Neutrophil (primary cell): ENCODE measurements around the gene PALLD.
A peak's percentile ranks its signal among the peaks of the same experiment; 100 is the strongest.
"Not testable (repeated sequence)": the region's sequence is repeated elsewhere in the genome, so short reads cannot be mapped to it uniquely, and the experiment has no call there.

Source experiments
- H3K27ac ChIP-seq: fragments of 200-600 bp; sonication (generic); 2 replicates; pipeline ENCODE4 v1.5.1; 2016; ENCODE audit warnings: mild to moderate bottlenecking, moderate library complexity
- H3K27me3 ChIP-seq: fragments of 200-600 bp; sonication (generic); 2 replicates; pipeline ENCODE4 v1.6.0; 2016; ENCODE audit warnings: mild to moderate bottlenecking
- H3K36me3 ChIP-seq: fragments of 200-600 bp; sonication (generic); 2 replicates; pipeline ENCODE4 v1.5.1; 2017
- H3K4me1 ChIP-seq, 2 experiments: fragments of 200-600 bp in 1 of 2; sonication (generic) in 1 of 2; 1 replicate in 1 of 2; 2 replicates in 1 of 2; pipeline versions ENCODE4 v1.5.1 to v1.6.1; 2013 to 2016; ENCODE audit warnings: low read depth in 1 of 2, low read length in 1 of 2, mild to moderate bottlenecking in 1 of 2, moderate library complexity in 1 of 2; ENCODE audit not compliant: control insufficient read depth in 1 of 2, insufficient read depth in 1 of 2
- H3K4me3 ChIP-seq, 2 experiments: fragments of 200-600 bp in 1 of 2; sonication (generic) in 1 of 2; 1 replicate in 1 of 2; 2 replicates in 1 of 2; pipeline ENCODE4 v1.5.1; 2013 to 2016; ENCODE audit warnings: low read depth in 1 of 2, low read length in 1 of 2, mild to moderate bottlenecking in 1 of 2, moderate library complexity in 1 of 2
- H3K9me3 ChIP-seq: fragments of 200-600 bp; sonication (generic); 2 replicates; pipeline ENCODE4 v1.5.1; 2016
- TF ChIP-seq, protein P1 (sequence below): fragments of 200-600 bp; sonication (generic); IDR thresholded peaks from 2 replicates; pipeline ENCODE4 v1.5.1; 2016; ENCODE audit warnings: antibody characterized with exemption

PALLD gene

DNA sequence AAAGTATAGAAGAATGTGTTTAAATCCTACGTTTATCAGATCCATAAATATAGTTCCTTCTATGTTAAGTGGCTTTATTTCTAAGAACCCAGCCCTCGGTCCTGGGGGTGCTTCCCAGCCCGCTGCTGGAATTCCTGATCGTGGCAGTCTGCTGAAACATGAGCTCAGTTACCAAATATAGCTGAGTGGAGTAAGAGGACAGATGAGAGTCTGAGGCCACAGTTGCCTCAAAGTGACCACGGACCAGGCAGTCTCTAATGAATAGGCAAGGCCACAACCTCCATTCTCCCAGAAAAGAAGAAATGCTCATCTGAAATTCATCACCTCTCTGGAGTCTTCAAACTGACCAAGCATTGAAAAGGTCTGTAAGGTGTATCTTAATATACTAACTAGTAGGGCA, at the start of gene PALLD:
TSS of gene PALLD (plus strand) at position 219 of the 400 bp plus-strand sequence.
- H3K4me1 ChIP-seq: no peaks in the 10 kb centered on the region
- H3K27ac ChIP-seq: no peak within 1 kb of the TSS
- no peaks in the 10 kb centered on the region for H3K9me3 ChIP-seq
- no peaks in the 10 kb centered on the region for H3K27me3 ChIP-seq
- TF ChIP-seq, protein P1, sequence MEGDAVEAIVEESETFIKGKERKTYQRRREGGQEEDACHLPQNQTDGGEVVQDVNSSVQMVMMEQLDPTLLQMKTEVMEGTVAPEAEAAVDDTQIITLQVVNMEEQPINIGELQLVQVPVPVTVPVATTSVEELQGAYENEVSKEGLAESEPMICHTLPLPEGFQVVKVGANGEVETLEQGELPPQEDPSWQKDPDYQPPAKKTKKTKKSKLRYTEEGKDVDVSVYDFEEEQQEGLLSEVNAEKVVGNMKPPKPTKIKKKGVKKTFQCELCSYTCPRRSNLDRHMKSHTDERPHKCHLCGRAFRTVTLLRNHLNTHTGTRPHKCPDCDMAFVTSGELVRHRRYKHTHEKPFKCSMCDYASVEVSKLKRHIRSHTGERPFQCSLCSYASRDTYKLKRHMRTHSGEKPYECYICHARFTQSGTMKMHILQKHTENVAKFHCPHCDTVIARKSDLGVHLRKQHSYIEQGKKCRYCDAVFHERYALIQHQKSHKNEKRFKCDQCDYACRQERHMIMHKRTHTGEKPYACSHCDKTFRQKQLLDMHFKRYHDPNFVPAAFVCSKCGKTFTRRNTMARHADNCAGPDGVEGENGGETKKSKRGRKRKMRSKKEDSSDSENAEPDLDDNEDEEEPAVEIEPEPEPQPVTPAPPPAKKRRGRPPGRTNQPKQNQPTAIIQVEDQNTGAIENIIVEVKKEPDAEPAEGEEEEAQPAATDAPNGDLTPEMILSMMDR: no peak
- H3K4me3 ChIP-seq: no peak within 1 kb of the TSS
- H3K36me3 ChIP-seq: no peaks in the 10 kb centered on the region

DNA sequence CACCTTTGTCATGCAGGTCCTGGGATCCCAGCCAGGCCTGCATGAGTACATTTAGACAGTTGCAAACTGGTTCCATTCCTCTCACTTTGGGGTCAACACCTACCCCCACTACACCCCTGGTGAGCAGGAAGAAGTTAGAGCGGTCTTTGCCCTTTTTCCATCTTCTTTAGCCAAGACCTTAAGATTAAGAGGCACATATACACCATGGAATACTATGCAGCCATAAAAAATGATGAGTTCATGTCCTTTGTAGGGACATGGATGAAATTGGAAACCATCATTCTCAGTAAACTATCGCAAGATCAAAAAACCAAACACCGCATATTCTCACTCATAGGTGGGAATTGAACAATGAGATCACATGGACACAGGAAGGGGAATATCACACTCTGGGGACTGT, 47.8 kb upstream of the PALLD start:
- peaks cover 58% of the 10 kb centered on the region for H3K36me3 ChIP-seq
- H3K27ac ChIP-seq, H3K9me3 ChIP-seq, H3K4me1 ChIP-seq, H3K4me3 ChIP-seq, H3K27me3 ChIP-seq: not testable (repeated sequence)

DNA sequence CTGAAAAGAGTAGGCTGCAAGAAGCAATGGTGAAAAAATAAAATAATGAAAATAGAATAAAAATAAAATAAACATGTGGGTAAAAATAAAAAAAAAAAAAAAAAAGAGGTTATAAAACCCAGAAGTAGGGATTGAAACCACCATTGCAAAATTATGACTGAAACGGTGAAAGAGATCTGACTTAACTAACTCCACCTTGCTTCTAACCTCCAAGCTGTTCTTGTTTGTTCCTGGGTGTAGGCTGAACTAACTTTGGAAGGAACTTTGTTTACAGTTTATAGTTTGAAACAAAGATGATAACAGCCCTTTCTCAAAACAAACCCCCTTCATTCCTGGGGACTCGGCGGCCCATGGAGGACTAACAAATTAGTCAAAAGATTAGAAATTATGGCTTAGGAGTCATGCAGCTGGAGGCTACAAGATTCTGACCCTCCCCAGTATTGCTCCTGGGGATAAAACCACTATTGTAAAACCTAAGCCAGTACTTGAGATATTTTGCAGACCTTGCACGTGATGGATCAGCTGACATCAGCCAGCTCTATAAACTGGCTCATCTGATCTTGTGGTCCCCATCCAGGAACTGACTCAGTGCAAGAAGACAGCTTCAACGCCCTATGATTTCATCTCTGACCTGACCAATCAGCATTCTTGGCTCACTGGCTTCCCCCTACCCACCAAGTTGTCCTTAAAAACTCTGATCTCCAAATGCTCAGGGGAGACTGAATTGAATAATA, 47.0 kb upstream of the PALLD start:
- TF ChIP-seq, protein P1: no peak
- H3K27ac ChIP-seq: peak overlapping the region; percentile 27
- H3K4me1 ChIP-seq: no peaks in the 10 kb centered on the region
- peaks cover 66% of the 10 kb centered on the region for H3K36me3 ChIP-seq
- H3K9me3 ChIP-seq: no peaks in the 10 kb centered on the region
- no peaks in the 10 kb centered on the region for H3K27me3 ChIP-seq
- no peak overlapping the region for H3K4me3 ChIP-seq

DNA sequence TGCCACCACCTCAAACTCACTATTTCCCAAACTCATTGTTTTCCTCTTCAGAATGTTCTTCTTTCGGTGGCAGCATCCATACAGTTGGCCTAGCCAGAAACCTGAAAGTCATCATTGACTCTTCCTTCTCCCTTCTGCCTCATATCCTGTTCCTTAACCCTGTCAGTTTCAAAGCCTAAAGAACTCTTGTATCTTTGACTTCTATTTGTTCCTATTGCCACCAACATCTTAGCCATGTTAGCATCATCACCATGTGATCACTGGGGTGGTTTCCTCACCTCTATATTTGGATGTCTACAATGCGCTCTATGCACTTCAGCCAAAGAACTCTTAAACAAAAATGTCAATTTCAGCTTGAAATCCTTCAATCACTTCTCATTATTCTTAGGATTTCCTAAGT, 45.5 kb upstream of the PALLD start:
- no peaks in the 10 kb centered on the region for H3K27me3 ChIP-seq
- H3K27ac ChIP-seq: peak overlapping the region; percentile 23
- H3K9me3 ChIP-seq: no peaks in the 10 kb centered on the region
- H3K4me3 ChIP-seq: no peak overlapping the region
- H3K36me3 ChIP-seq: peaks cover 78% of the 10 kb centered on the region
- TF ChIP-seq, protein P1: no peak
- H3K4me1 ChIP-seq: no peaks in the 10 kb centered on the region

DNA sequence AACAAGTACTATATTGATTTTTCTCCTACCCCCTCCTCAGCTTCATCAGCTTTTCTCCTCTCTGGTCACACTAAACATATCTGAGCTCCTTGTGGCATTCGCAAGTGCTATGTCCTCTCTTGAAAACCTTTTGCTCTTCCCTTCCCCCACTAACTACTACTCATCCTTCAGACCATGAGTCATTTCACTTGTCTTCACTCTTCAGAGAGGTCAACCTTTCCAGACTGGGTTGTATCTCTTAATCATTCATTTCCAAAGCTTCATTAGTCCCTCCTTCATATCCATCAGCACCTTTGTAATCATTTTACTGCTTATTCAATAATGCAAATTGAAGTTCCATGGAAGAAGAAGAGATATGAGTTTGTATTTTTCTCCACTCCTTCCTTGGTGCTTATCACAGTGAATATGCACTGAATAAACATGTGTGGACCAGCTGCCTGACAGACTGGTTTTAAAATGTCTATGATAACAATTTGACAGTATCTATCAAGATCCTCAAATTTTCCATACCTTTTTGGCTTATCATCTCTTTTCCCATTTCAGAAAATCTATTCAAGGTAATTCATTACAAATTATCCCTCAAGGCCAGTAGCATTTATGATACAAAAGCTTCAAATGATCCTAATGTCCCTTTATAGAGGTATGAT, 45.0 kb upstream of the PALLD start:
- peaks cover 84% of the 10 kb centered on the region for H3K36me3 ChIP-seq
- TF ChIP-seq, protein P1: no peak
- no peaks in the 10 kb centered on the region for H3K27me3 ChIP-seq
- no peak overlapping the region for H3K4me3 ChIP-seq
- H3K4me1 ChIP-seq: no peaks in the 10 kb centered on the region
- no peak overlapping the region for H3K27ac ChIP-seq
- no peaks in the 10 kb centered on the region for H3K9me3 ChIP-seq

DNA sequence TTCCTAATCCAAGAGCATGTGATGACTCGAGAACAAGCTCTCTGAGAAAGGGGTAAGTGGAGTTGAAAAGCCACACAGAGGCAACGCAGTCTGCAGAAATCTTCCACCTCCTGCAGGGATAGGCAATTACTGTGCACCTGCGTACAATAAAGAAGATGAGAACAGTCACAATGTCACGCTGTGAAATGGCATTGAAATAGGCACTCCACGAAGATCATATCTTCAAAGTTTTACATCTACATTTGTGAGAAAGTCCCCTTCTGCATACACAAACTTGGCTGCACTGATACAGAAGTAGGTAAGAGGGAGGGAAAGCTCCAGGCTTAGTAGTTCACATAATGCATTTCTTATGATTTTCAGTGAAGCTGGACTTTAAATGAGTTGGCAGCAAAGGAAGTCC, 43.7 kb upstream of the PALLD start:
- Histone ChIP-seq H3K4me1 (no peaks in the 10 kb centered on the region), H3K36me3 (peaks cover 86% of the 10 kb centered on the region), H3K27ac (no peak overlapping the region), H3K27me3 (no peaks in the 10 kb centered on the region), H3K9me3 (no peaks in the 10 kb centered on the region), H3K4me3 (no peak overlapping the region)
- TF ChIP-seq, protein P1: no peak

DNA sequence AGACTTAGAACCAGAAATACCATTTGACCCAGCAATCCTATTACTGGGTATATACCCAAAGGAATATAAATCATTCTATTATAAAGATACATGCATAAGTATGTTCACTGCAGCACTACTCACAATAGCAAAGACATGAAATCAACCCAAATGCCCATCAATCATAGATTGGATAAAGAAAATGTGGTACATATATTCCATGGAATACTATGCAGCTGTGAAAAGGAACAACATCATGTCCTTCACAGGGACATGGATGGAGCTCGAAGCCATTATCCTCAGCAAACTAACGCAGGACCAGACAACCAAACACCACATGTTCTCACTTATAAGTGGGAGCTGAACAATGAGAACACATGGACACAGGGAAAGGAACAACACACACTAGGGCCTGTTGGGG, 38.6 kb upstream of the PALLD start:
- peaks cover 68% of the 10 kb centered on the region for H3K36me3 ChIP-seq
- H3K4me1 ChIP-seq, H3K27ac ChIP-seq, H3K27me3 ChIP-seq, H3K4me3 ChIP-seq, H3K9me3 ChIP-seq: not testable (repeated sequence)
